Loucy (cell line): Measurements from ENCODE around the gene GRAMD4.

Source experiments
- H2AFZ ChIP-seq: fragments of 200-600 bp; sonication (generic); 2 replicates; pipeline ENCODE4 v1.6.0; 2016; ENCODE audit warnings: antibody characterized with exemption, mild to moderate bottlenecking, low read length, moderate library complexity
- H3F3A ChIP-seq: fragments of 200-600 bp; 2 replicates; pipeline ENCODE4 v1.6.0; 2016; ENCODE audit warnings: antibody characterized with exemption, low read depth, mild to moderate bottlenecking
- H3K27me3 ChIP-seq: fragments of 200-600 bp; sonication (generic); 2 replicates; pipeline ENCODE4 v1.6.1; 2014; ENCODE audit warnings: low read length, mild to moderate bottlenecking; ENCODE audit not compliant: insufficient read depth, poor library complexity, severe bottlenecking
- H3K36me3 ChIP-seq: fragments of 200-600 bp; sonication (generic); 2 replicates; pipeline ENCODE4 v1.6.1; 2016; ENCODE audit warnings: low read length; ENCODE audit not compliant: insufficient read depth
- H3K4me1 ChIP-seq: fragments of 200-600 bp; sonication (generic); 2 replicates; pipeline ENCODE4 v1.5.1; 2014; ENCODE audit warnings: low read length, mild to moderate bottlenecking; ENCODE audit not compliant: insufficient read depth, poor library complexity, severe bottlenecking
- H3K4me2 ChIP-seq: fragments of 200-600 bp; sonication (generic); 2 replicates; pipeline ENCODE4 v1.6.0; 2014; ENCODE audit warnings: antibody characterized with exemption, low read length, low read depth, mild to moderate bottlenecking; ENCODE audit not compliant: poor library complexity, severe bottlenecking
- H3K4me3 ChIP-seq: fragments of 200-600 bp; sonication (generic); 2 replicates; pipeline ENCODE4 v1.5.1; 2014; ENCODE audit warnings: low read length, mild to moderate bottlenecking, mixed read lengths; ENCODE audit not compliant: poor library complexity, severe bottlenecking
- H3K79me2 ChIP-seq: fragments of 200-600 bp; sonication (generic); 2 replicates; pipeline ENCODE4 v1.6.1; 2014; ENCODE audit warnings: low read length; ENCODE audit not compliant: insufficient read depth
- H3K9ac ChIP-seq: fragments of 200-600 bp; sonication (generic); 2 replicates; pipeline ENCODE4 v1.6.0; 2014; ENCODE audit warnings: mild to moderate bottlenecking, low read depth, low read length, moderate library complexity; ENCODE audit not compliant: poor library complexity, severe bottlenecking
- H3K9me2 ChIP-seq: fragments of 200-600 bp; sonication (generic); replicated peaks from 2 replicates; pipeline ENCODE4 v1.6.1; 2016; ENCODE audit warnings: low read depth, low read length, mixed read lengths
- H3K9me3 ChIP-seq: fragments of 200-600 bp; sonication (generic); 2 replicates; pipeline ENCODE4 v1.6.1; 2014; ENCODE audit warnings: mild to moderate bottlenecking, antibody characterized with exemption, low read length, low read depth; ENCODE audit not compliant: insufficient read depth
- H4K20me1 ChIP-seq: fragments of 200-600 bp; sonication (generic); 2 replicates; pipeline ENCODE4 v1.6.0; 2014; ENCODE audit warnings: antibody characterized with exemption, low read length, mild to moderate bottlenecking; ENCODE audit not compliant: insufficient read depth, poor library complexity, severe bottlenecking
- EZH2phosphoT487 ChIP-seq: fragments of 200-600 bp; IDR thresholded peaks from 2 replicates; pipeline ENCODE4 v1.6.1; 2018; ENCODE audit warnings: antibody characterized with exemption, mild to moderate bottlenecking, moderate library complexity, borderline replicate concordance
- TF ChIP-seq, protein P1 (sequence below): fragments of 200-600 bp; sonication (generic); conservative IDR thresholded peaks from 2 replicates; pipeline ENCODE4 v1.5.1; 2014; ENCODE audit warnings: mild to moderate bottlenecking, antibody characterized with exemption, low read length

GRAMD4 gene

DNA sequence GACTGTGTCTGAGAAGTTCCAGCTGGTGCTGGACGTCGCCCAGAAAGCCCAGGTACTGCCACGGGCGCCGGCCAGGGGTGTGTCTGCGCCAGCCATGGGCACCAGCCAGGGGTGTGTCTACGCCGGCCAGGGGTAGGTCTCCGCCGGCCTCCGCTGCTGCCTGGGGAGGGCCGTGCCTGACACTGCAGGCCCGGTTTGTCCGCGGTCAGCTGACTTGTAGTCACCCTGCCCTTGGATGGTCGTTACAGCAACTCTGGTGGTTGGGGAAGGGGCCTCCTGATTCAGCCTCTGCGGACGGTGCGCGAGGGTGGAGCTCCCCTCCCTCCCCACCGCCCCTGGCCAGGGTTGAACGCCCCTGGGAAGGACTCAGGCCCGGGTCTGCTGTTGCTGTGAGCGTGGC is 47.9 kb downstream of the GRAMD4 start:
- TF ChIP-seq EZH2phosphoT487: no peak
- TF ChIP-seq, protein P1, sequence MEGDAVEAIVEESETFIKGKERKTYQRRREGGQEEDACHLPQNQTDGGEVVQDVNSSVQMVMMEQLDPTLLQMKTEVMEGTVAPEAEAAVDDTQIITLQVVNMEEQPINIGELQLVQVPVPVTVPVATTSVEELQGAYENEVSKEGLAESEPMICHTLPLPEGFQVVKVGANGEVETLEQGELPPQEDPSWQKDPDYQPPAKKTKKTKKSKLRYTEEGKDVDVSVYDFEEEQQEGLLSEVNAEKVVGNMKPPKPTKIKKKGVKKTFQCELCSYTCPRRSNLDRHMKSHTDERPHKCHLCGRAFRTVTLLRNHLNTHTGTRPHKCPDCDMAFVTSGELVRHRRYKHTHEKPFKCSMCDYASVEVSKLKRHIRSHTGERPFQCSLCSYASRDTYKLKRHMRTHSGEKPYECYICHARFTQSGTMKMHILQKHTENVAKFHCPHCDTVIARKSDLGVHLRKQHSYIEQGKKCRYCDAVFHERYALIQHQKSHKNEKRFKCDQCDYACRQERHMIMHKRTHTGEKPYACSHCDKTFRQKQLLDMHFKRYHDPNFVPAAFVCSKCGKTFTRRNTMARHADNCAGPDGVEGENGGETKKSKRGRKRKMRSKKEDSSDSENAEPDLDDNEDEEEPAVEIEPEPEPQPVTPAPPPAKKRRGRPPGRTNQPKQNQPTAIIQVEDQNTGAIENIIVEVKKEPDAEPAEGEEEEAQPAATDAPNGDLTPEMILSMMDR: no peak
- Histone ChIP-seq H4K20me1 (no peaks in the 10 kb centered on the region), H3K9ac (no peak overlapping the region), H3K4me2 (no peak overlapping the region), H3K9me2 (no peaks in the 10 kb centered on the region), H3K4me1 (no peaks in the 10 kb centered on the region), H3K79me2 (no peaks in the 10 kb centered on the region), H3K4me3 (no peak overlapping the region), H3K9me3 (no peaks in the 10 kb centered on the region), H2AFZ (no peak overlapping the region), H3K27me3 (no peaks in the 10 kb centered on the region), H3F3A (no peaks in the 10 kb centered on the region), H3K36me3 (peaks cover 20% of the 10 kb centered on the region; the same call in 1 of the 2 replicates)

DNA sequence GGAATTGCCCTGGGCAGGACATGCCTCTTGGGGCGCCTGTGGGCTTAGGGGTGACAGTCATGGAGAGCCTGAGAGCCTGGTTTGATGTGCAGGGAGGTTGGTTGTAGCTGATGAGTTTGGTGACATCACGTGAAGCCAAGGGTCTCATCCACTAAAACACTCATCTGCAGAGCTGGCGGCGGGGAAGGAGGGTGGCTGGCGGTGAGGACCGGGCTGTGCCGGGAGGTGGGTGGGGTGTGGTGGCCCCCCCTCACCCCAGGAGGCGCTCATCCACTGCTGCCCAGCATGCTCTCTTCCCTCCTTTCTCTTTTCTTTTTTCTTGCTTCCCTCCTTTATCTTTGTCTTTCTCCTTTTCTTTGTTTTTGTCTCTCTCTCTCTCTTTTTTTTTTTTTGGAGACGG is 49.0 kb downstream of the GRAMD4 start:
- Histone ChIP-seq H3K9me3 (no peaks in the 10 kb centered on the region), H3K4me3 (no peak overlapping the region), H3K4me1 (no peaks in the 10 kb centered on the region), H3K27me3 (no peaks in the 10 kb centered on the region), H3F3A (no peaks in the 10 kb centered on the region), H4K20me1 (no peaks in the 10 kb centered on the region), H3K79me2 (no peaks in the 10 kb centered on the region), H3K36me3 (peaks cover 20% of the 10 kb centered on the region; the same call in 1 of the 2 replicates), H3K4me2 (no peak overlapping the region), H3K9ac (no peak overlapping the region), H3K9me2 (no peaks in the 10 kb centered on the region), H2AFZ (no peak overlapping the region)
- no peak for TF ChIP-seq EZH2phosphoT487
- TF ChIP-seq, protein P1: no peak

DNA sequence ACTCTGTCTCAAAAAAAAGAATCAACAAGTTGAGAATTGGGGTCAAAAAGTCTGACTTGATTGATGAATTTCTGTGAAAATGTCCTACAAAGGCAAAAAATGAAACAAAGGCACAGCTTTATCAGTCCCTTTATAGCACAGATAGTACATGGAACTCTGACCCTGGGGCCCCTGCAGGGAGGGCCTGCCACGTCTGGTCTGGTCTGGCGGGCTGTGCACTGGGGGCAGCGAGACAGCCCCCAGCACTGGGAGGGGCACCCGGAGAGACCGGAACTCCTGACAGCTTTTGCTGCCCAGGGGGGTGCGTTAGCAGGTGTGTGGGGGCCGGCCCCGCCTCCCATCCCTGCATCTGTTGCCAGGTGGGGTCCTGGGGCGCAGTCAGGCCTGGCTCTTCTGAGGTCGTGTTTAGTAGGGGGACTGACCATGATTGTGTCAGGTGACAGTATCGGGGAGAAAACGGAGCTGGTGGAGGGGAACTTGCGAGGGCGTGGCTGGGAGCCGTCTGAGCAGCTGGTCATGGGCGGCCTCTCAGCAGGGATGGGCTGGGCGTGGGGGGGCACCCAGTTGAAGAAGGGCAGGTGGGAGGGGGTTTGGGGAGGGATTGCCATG is 51.7 kb downstream of the GRAMD4 start:
- H3K4me2 ChIP-seq: no peak overlapping the region
- TF ChIP-seq EZH2phosphoT487: no peak
- TF ChIP-seq, protein P1: no peak
- no peaks in the 10 kb centered on the region for H3K79me2 ChIP-seq
- H3K4me3 ChIP-seq: no peak overlapping the region
- H2AFZ ChIP-seq: no peak overlapping the region
- no peaks in the 10 kb centered on the region for H4K20me1 ChIP-seq
- no peaks in the 10 kb centered on the region for H3K9me2 ChIP-seq
- H3K9me3 ChIP-seq: no peaks in the 10 kb centered on the region
- H3K27me3 ChIP-seq: no peaks in the 10 kb centered on the region
- no peaks in the 10 kb centered on the region for H3F3A ChIP-seq
- H3K36me3 ChIP-seq: peaks cover 10% of the 10 kb centered on the region; the same call in 1 of the 2 replicates
- H3K9ac ChIP-seq: no peak overlapping the region
- no peaks in the 10 kb centered on the region for H3K4me1 ChIP-seq
